K562 (cell line): Measurements from ENCODE around the gene SYT3. TPM values are rescaled to one million over a fixed set of nuclear protein-coding genes. Genes with fewer than 3 reads are reported as not detected.

Experiments
- EZH2 ChIP-seq: IDR thresholded peaks from 2 replicates; pipeline ENCODE4 v1.6.1; 2012; ENCODE audit warnings: low read depth, mild to moderate bottlenecking, inconsistent platforms, low read length, borderline replicate concordance
- FIP1L1 ChIP-seq: fragments of 200-400 bp; formaldehyde crosslinking; IDR thresholded peaks from 2 replicates; pipeline ENCODE4 v1.6.1; 2018; ENCODE audit warnings: mild to moderate bottlenecking, low read depth, low read length; ENCODE audit not compliant: poor library complexity, severe bottlenecking
- HNRNPLL ChIP-seq: fragments of 200-400 bp; formaldehyde crosslinking; IDR thresholded peaks from 2 replicates; pipeline ENCODE4 v1.6.1; 2017; ENCODE audit warnings: low read length, low read depth, mild to moderate bottlenecking; ENCODE audit not compliant: poor library complexity, severe bottlenecking
- KLF10 ChIP-seq: fragments of 250-450 bp; sonication (Bioruptor Pico); IDR thresholded peaks from 2 replicates; pipeline ENCODE4 v1.6.1; 2021; ENCODE audit warnings: matching md5 sums
- L3MBTL2 ChIP-seq: fragments of 450-650 bp; IDR thresholded peaks from 2 replicates; pipeline ENCODE4 v1.6.1; 2016; ENCODE audit warnings: mild to moderate bottlenecking, moderate library complexity
- MAZ ChIP-seq, 2 experiments: fragments of 450-650 bp in 1 of 2; sonication (generic) in 1 of 2; formaldehyde crosslinking; IDR thresholded peaks in 1 of 2; conservative IDR thresholded peaks in 1 of 2; 2 replicates each; pipeline versions ENCODE4 v1.4.0 to v1.5.0; 2020; ENCODE audit warnings: mild to moderate bottlenecking in 1 of 2, missing genetic modification reagents in 1 of 2
- MEIS2 ChIP-seq: fragments of 450-650 bp; IDR thresholded peaks from 2 replicates; pipeline ENCODE4 v1.6.1; 2014; ENCODE audit warnings: mild to moderate bottlenecking; ENCODE audit not compliant: partially characterized antibody
- MTF1 ChIP-seq: fragments of 250-450 bp; sonication (Bioruptor Pico); IDR thresholded peaks from 2 replicates; pipeline ENCODE4 v1.9.0; 2021; ENCODE audit warnings: moderate library complexity, mild to moderate bottlenecking, inconsistent platforms, borderline replicate concordance
- SRSF3 ChIP-seq: fragments of 200-400 bp; formaldehyde crosslinking; IDR thresholded peaks from 2 replicates; pipeline ENCODE4 v1.6.1; 2016; ENCODE audit warnings: mild to moderate bottlenecking, low read length, moderate library complexity; ENCODE audit not compliant: insufficient read depth
- TRIM24 ChIP-seq, 2 experiments: fragments of 450-650 bp; IDR thresholded peaks; 2 replicates each; pipeline ENCODE4 v1.6.1; 2016
- U2AF1 ChIP-seq: fragments of 200-400 bp; formaldehyde crosslinking; optimal IDR thresholded peaks from 2 replicates; pipeline ENCODE3; 2017; ENCODE audit warnings: mild to moderate bottlenecking, low read depth, low read length, moderate library complexity
- polyA plus RNA-seq, 8 experiments: library from polyadenylated mRNA; depleted of rRNA in 4 of 8; stranded (reverse) in 5 of 8; unstranded in 3 of 8; fragments of >200 nt; fragmentation: Nextera tagmentation in 2 of 8; fragmentation: Illumina TruSeq in 1 of 8; extraction: Ambion mirVana in 2 of 8; extraction: Trizol in 1 of 8; gene quantifications; 2 replicates each; pipeline versions ENCODE4 v1.2.1 to v1.2.3, GENCODE V29; 2011 to 2014; ENCODE audit warnings: inconsistent platforms in 1 of 8, missing spikeins in 1 of 8
- total RNA-seq, 7 experiments: library from RNA; depleted of rRNA in 6 of 7; stranded (reverse); fragments of >200 nt in 6 of 7; fragmentation: Illumina TruSeq in 2 of 7; extraction: Trizol in 2 of 7; gene quantifications; 2 replicates each; pipeline versions ENCODE4 v1.2.1 to v1.2.3, GENCODE V29; 2011 to 2021; ENCODE audit warnings: low replicate concordance in 1 of 7
- TF ChIP-seq, protein P1 (sequence below): IDR thresholded peaks from 2 replicates; pipeline ENCODE4 v1.6.1; 2011; ENCODE audit warnings: borderline replicate concordance, low read depth, mild to moderate bottlenecking, moderate library complexity, low read length; ENCODE audit not compliant: insufficient read depth, poor library complexity, severe bottlenecking
- TF ChIP-seq, protein P2 (sequence below): fragments of 250-450 bp; sonication (Bioruptor Pico); IDR thresholded peaks from 2 replicates; pipeline ENCODE4 v1.8.0; 2021; ENCODE audit warnings: moderate library complexity, mild to moderate bottlenecking, inconsistent platforms
- TF ChIP-seq, protein P3 (sequence below): IDR thresholded peaks from 2 replicates; pipeline ENCODE4 v1.6.1; 2014; ENCODE audit warnings: antibody characterized with exemption
- TF ChIP-seq, protein P4 (sequence below), 3 experiments: fragments of 200-800 bp in 1 of 3; fragments of 250-450 bp in 1 of 3; fragments of 450-650 bp in 1 of 3; sonication (Bioruptor Pico) in 1 of 3; sonication (Bioruptor generic) in 1 of 3; formaldehyde crosslinking in 1 of 3; IDR thresholded peaks; 2 replicates each; pipeline versions ENCODE4 v1.6.1 to v1.8.0; 2016 to 2022; ENCODE audit warnings: mild to moderate bottlenecking in 2 of 3, missing genetic modification characterization in 2 of 3, missing compliant biosample characterization in 1 of 3, moderate library complexity in 1 of 3

The SYT3 gene
- total and polyA plus RNA-seq, 9 of the 15 experiments (the other 6 are each of a cell fraction or from before 2014, with no cell fraction given), result 0.36 to 2.0 (median 0.54) TPM; not detected in 2

DNA sequence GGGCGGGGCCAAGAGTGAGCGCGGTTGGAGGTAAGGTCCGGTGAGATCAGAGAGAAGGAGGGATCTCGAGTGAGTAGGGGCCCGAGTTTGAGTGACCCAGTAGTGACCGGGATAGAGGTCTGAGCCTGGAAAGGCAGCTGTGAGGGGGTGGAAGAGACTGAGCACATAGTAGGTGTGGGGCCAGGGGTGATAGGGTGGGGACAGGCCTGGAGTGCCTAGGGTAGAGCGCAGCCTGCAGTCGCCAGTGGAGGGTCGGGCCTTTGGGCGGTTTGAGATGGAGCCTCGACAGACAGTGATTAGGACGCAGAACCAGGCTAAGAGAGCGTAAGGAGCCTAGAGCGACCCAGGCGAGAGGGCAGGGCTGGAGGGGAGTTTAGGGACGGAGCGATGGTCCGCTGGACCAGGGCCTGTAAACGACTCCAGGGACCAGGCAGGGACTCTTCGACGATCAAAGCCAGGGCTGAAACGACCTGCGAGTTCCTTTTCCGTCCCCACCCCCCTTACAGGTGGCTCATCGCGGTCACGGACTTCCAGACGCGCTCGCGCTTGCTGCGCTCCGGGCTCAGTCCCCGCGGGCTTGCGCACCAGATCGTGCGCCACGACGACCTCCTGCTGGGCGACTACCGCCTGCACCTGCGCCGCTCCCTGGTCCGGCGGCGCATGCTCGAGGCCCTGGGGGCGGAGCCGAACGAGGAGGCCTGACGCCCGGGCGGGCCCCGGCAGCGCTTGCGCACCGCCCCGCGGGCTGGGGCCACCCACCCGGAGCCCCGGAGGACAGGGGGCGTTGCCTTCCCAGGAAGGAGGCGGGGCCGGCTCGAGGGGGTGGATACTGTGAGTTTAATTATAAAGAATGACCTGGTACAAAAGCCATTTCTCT is 19.0 kb upstream of the SYT3 start (continued):
- TF ChIP-seq L3MBTL2 (peak; percentile 95), TRIM24 (IDR thresholded peaks at IDR 0.05) (0 out of 4 replicates have a peak, but pooled peaks of 1 of the 2 experiments have one; percentile 49), SRSF3 (0 out of 2 replicates have a peak, but pooled peaks have one; percentile 76), KLF10 (CRISPR knock-in tag) (no peak), MAZ (CRISPR knock-in tag; conservative IDR thresholded peaks at IDR 0.05 in 1 of 2, IDR thresholded peaks at IDR 0.05 in 1 of 2) (peak; percentile 64; a peak in 3 of 4 replicates), FIP1L1 (peak; percentile 57), EZH2 (no peak), HNRNPLL (peak; percentile 88), MEIS2 (peak; percentile 98), MTF1 (CRISPR knock-in tag) (no peak), U2AF1 (no peak)
- TF ChIP-seq, protein P1, sequence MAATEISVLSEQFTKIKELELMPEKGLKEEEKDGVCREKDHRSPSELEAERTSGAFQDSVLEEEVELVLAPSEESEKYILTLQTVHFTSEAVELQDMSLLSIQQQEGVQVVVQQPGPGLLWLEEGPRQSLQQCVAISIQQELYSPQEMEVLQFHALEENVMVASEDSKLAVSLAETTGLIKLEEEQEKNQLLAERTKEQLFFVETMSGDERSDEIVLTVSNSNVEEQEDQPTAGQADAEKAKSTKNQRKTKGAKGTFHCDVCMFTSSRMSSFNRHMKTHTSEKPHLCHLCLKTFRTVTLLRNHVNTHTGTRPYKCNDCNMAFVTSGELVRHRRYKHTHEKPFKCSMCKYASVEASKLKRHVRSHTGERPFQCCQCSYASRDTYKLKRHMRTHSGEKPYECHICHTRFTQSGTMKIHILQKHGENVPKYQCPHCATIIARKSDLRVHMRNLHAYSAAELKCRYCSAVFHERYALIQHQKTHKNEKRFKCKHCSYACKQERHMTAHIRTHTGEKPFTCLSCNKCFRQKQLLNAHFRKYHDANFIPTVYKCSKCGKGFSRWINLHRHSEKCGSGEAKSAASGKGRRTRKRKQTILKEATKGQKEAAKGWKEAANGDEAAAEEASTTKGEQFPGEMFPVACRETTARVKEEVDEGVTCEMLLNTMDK, result no peak
- TF ChIP-seq, protein P2, sequence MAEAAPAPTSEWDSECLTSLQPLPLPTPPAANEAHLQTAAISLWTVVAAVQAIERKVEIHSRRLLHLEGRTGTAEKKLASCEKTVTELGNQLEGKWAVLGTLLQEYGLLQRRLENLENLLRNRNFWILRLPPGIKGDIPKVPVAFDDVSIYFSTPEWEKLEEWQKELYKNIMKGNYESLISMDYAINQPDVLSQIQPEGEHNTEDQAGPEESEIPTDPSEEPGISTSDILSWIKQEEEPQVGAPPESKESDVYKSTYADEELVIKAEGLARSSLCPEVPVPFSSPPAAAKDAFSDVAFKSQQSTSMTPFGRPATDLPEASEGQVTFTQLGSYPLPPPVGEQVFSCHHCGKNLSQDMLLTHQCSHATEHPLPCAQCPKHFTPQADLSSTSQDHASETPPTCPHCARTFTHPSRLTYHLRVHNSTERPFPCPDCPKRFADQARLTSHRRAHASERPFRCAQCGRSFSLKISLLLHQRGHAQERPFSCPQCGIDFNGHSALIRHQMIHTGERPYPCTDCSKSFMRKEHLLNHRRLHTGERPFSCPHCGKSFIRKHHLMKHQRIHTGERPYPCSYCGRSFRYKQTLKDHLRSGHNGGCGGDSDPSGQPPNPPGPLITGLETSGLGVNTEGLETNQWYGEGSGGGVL (CRISPR knock-in tag), result no peak
- TF ChIP-seq, protein P3, sequence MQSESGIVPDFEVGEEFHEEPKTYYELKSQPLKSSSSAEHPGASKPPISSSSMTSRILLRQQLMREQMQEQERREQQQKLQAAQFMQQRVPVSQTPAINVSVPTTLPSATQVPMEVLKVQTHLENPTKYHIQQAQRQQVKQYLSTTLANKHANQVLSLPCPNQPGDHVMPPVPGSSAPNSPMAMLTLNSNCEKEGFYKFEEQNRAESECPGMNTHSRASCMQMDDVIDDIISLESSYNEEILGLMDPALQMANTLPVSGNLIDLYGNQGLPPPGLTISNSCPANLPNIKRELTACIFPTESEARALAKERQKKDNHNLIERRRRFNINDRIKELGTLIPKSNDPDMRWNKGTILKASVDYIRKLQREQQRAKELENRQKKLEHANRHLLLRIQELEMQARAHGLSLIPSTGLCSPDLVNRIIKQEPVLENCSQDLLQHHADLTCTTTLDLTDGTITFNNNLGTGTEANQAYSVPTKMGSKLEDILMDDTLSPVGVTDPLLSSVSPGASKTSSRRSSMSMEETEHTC, result no peak
- TF ChIP-seq, protein P4, sequence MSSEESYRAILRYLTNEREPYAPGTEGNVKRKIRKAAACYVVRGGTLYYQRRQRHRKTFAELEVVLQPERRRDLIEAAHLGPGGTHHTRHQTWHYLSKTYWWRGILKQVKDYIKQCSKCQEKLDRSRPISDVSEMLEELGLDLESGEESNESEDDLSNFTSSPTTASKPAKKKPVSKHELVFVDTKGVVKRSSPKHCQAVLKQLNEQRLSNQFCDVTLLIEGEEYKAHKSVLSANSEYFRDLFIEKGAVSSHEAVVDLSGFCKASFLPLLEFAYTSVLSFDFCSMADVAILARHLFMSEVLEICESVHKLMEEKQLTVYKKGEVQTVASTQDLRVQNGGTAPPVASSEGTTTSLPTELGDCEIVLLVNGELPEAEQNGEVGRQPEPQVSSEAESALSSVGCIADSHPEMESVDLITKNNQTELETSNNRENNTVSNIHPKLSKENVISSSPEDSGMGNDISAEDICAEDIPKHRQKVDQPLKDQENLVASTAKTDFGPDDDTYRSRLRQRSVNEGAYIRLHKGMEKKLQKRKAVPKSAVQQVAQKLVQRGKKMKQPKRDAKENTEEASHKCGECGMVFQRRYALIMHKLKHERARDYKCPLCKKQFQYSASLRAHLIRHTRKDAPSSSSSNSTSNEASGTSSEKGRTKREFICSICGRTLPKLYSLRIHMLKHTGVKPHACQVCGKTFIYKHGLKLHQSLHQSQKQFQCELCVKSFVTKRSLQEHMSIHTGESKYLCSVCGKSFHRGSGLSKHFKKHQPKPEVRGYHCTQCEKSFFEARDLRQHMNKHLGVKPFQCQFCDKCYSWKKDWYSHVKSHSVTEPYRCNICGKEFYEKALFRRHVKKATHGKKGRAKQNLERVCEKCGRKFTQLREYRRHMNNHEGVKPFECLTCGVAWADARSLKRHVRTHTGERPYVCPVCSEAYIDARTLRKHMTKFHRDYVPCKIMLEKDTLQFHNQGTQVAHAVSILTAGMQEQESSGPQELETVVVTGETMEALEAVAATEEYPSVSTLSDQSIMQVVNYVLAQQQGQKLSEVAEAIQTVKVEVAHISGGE (CRISPR knock-in tag; IDR thresholded peaks at IDR 0.05), result 0 out of 6 replicates have a peak, but pooled peaks of 1 of the 3 experiments have one; percentile 27
